ENCODE results near the gene HACD3. TPM values are rescaled to one million over a fixed set of nuclear protein-coding genes. Genes with fewer than 3 reads are reported as not detected.

Gene HACD3
- total and polyA plus RNA-seq, 9 of the 15 experiments (the other 6 are each of a cell fraction or from before 2014, with no cell fraction given) = 48.1 to 117 (median 72.8) TPM

- TF ChIP-seq ZNF592 (IDR thresholded peaks at IDR 0.05) (peak; percentile 83), POLR2A (conservative IDR thresholded peaks at IDR 0.05) (peak; percentile 86), ATF3 (IDR thresholded peaks at IDR 0.05) (no peak), ATF3 (CRISPR knock-in tag; conservative IDR thresholded peaks at IDR 0.05) (peak; percentile 8; the same call in 1 of the 2 replicates), TAF1 (IDR thresholded peaks at IDR 0.05; ENCODE audit: control insufficient read depth, extremely low read depth, insufficient read depth, low read length, severe bottlenecking) (peak; percentile 59), NUFIP1 (IDR thresholded peaks at IDR 0.05; ENCODE audit: partially characterized antibody) (no peak), RFX5 (IDR thresholded peaks at IDR 0.05; ENCODE audit: low read depth, low read length) (no peak), CBX3 (IDR thresholded peaks at IDR 0.05; ENCODE audit: borderline replicate concordance in 1 of 2, low read length in 2 of 2) (0 out of 3 replicates have a peak, but pooled peaks of 1 of the 2 experiments have one; percentile 9), ZNF224 (CRISPR knock-in tag; IDR thresholded peaks at IDR 0.05) (no peak), ELF1 (tag; IDR thresholded peaks at IDR 0.05) (no peak), ZNF551 (CRISPR knock-in tag; IDR thresholded peaks at IDR 0.05) (no peak), TBP (optimal IDR thresholded peaks at IDR 0.05; ENCODE audit: low read depth, low read length) (peak; percentile 71), POLR2G (IDR thresholded peaks at IDR 0.05; ENCODE audit: low read depth, low read length) (peak; percentile 91), HDAC3 (IDR thresholded peaks at IDR 0.05; ENCODE audit: borderline replicate concordance, partially characterized antibody) (no peak), ZNF696 (CRISPR knock-in tag; conservative IDR thresholded peaks at IDR 0.05) (no peak)
- TF ChIP-seq, protein P1, sequence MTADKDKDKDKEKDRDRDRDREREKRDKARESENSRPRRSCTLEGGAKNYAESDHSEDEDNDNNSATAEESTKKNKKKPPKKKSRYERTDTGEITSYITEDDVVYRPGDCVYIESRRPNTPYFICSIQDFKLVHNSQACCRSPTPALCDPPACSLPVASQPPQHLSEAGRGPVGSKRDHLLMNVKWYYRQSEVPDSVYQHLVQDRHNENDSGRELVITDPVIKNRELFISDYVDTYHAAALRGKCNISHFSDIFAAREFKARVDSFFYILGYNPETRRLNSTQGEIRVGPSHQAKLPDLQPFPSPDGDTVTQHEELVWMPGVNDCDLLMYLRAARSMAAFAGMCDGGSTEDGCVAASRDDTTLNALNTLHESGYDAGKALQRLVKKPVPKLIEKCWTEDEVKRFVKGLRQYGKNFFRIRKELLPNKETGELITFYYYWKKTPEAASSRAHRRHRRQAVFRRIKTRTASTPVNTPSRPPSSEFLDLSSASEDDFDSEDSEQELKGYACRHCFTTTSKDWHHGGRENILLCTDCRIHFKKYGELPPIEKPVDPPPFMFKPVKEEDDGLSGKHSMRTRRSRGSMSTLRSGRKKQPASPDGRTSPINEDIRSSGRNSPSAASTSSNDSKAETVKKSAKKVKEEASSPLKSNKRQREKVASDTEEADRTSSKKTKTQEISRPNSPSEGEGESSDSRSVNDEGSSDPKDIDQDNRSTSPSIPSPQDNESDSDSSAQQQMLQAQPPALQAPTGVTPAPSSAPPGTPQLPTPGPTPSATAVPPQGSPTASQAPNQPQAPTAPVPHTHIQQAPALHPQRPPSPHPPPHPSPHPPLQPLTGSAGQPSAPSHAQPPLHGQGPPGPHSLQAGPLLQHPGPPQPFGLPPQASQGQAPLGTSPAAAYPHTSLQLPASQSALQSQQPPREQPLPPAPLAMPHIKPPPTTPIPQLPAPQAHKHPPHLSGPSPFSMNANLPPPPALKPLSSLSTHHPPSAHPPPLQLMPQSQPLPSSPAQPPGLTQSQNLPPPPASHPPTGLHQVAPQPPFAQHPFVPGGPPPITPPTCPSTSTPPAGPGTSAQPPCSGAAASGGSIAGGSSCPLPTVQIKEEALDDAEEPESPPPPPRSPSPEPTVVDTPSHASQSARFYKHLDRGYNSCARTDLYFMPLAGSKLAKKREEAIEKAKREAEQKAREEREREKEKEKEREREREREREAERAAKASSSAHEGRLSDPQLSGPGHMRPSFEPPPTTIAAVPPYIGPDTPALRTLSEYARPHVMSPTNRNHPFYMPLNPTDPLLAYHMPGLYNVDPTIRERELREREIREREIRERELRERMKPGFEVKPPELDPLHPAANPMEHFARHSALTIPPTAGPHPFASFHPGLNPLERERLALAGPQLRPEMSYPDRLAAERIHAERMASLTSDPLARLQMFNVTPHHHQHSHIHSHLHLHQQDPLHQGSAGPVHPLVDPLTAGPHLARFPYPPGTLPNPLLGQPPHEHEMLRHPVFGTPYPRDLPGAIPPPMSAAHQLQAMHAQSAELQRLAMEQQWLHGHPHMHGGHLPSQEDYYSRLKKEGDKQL (CRISPR knock-in tag; IDR thresholded peaks at IDR 0.05; ENCODE audit: borderline replicate concordance) = no peak
These were observed at the start of gene HACD3 (continued) for GRCh38 chr15:65530318-65531111.

Data from K562 (cell line).